Activated CD4-positive, CD25-positive, alpha-beta regulatory T cell treated with anti-CD3 and anti-CD28 coated beads, Interleukin-2, amount 50 U/mL, for 72 hours (primary cell): Measurements from ENCODE around the gene FANCM.

Experiments
- DNase-seq: peaks from one replicate; pipeline ENCODE4 v3.0.0; 2021

FANCM gene

GRCh38 chr14:45247427-45247826 lies 111.7 kb downstream of the FANCM start:
- no peak for DNase-seq

GRCh38 chr14:45249856-45250575 lies 114.3 kb downstream of the FANCM start:
- no peak for DNase-seq
